H1 (cell line): ENCODE data around the gene CLCN5. TPM values are rescaled to one million over a fixed set of nuclear protein-coding genes. Genes with fewer than 3 reads are reported as not detected.

Experiments used
- CTCF ChIA-PET: fragments of 300-600 bp; sonication (Branson Sonifier 250); formaldehyde crosslinking; loops from one replicate; lab custom pipeline; 2021; ENCODE audit not compliant: partially characterized antibody; lab: Charles Lee
- POLR2A ChIA-PET: fragments of 300-600 bp; sonication (Branson Sonifier 250); formaldehyde crosslinking; loops from one replicate; lab custom pipeline; 2021; ENCODE audit warnings: inconsistent platforms; ENCODE audit not compliant: partially characterized antibody; lab: Charles Lee
- DNase-seq, 2 experiments: peaks; one replicate each; pipeline versions ENCODE4 v3.0.0 to v3.0.0-alpha.2; 2010 to 2022; ENCODE audit warnings: low spot score in 2 of 2, low read depth in 1 of 2, mixed read lengths in 1 of 2
- FAIRE-seq: peaks from 2 replicates; lab custom pipeline; 2011; peaks lifted over from hg19 to GRCh38; lab: Jason Lieb, UNC
- H2AFZ ChIP-seq: 2 replicates; pipeline ENCODE4 v1.8.1; 2012; ENCODE audit warnings: low read length, inconsistent platforms
- H2AK5ac ChIP-seq: 2 replicates; pipeline ENCODE4 v1.6.1; 2013; ENCODE audit warnings: low read depth, low read length
- H2BK120ac ChIP-seq: replicated peaks from 2 replicates; pipeline ENCODE3; 2013; ENCODE audit warnings: low read depth, low read length, inconsistent platforms
- H2BK12ac ChIP-seq: 2 replicates; pipeline ENCODE4 v1.6.1; 2013; ENCODE audit warnings: low read depth, low read length
- H2BK15ac ChIP-seq: 2 replicates; pipeline ENCODE4 v1.6.1; 2013; ENCODE audit warnings: low read length
- H2BK20ac ChIP-seq: 2 replicates; pipeline ENCODE4 v1.6.1; 2013; ENCODE audit warnings: low read length
- H2BK5ac ChIP-seq: 2 replicates; pipeline ENCODE4 v1.6.1; 2013; ENCODE audit warnings: low read depth, low read length
- H3K14ac ChIP-seq: 2 replicates; pipeline ENCODE4 v1.6.1; 2013; ENCODE audit warnings: inconsistent platforms; ENCODE audit not compliant: insufficient read length
- H3K18ac ChIP-seq: 2 replicates; pipeline ENCODE4 v1.6.1; 2013; ENCODE audit warnings: low read length; ENCODE audit errors: extremely low read depth
- H3K23ac ChIP-seq: 2 replicates; pipeline ENCODE4 v1.6.1; 2013; ENCODE audit warnings: inconsistent platforms; ENCODE audit not compliant: insufficient read length
- H3K23me2 ChIP-seq: 2 replicates; pipeline ENCODE4 v1.6.1; 2013; ENCODE audit warnings: low read depth, low read length
- H3K27ac ChIP-seq: 2 replicates; pipeline ENCODE4 v1.6.1; 2011; ENCODE audit warnings: low read depth, low read length, inconsistent platforms
- H3K27me3 ChIP-seq, 4 experiments: replicated peaks in 1 of 4; 1 replicate in 1 of 4; 2 replicates in 3 of 4; pipeline versions ENCODE4 v1.6.1 to v1.8.1; 2011 to 2013; ENCODE audit warnings: low read length in 3 of 4, mild to moderate bottlenecking in 3 of 4, inconsistent platforms in 2 of 4, mixed read lengths in 2 of 4, moderate library complexity in 1 of 4; ENCODE audit not compliant: control insufficient read depth in 3 of 4, insufficient read depth in 3 of 4; ENCODE audit errors: extremely low read depth in 1 of 4
- H3K36me3 ChIP-seq, 4 experiments: 2 replicates each; pipeline versions ENCODE4 v1.6.1 to v1.8.1; 2011 to 2013; ENCODE audit warnings: mild to moderate bottlenecking in 4 of 4, low read length in 3 of 4, moderate library complexity in 2 of 4, control low read depth in 1 of 4, inconsistent platforms in 1 of 4; ENCODE audit not compliant: insufficient read depth in 4 of 4, control insufficient read depth in 2 of 4
- H3K4ac ChIP-seq: replicated peaks from 2 replicates; pipeline ENCODE3; 2013; ENCODE audit warnings: low read length, low read depth, mixed read lengths, inconsistent platforms; ENCODE audit not compliant: insufficient read length
- H3K4me1 ChIP-seq, 4 experiments: replicated peaks in 1 of 4; 1 replicate in 1 of 4; 2 replicates in 3 of 4; pipeline versions ENCODE4 v1.6.1 to v1.8.1; 2011 to 2013; ENCODE audit warnings: low read length in 3 of 4, inconsistent platforms in 2 of 4, mixed read lengths in 1 of 4; ENCODE audit not compliant: insufficient read depth in 4 of 4, control insufficient read depth in 3 of 4
- H3K4me2 ChIP-seq, 2 experiments: 2 replicates each; pipeline versions ENCODE4 v1.6.1 to v1.8.1; 2011 to 2013; ENCODE audit warnings: low read depth in 2 of 2, low read length in 2 of 2, control low read depth in 1 of 2, inconsistent platforms in 1 of 2, mild to moderate bottlenecking in 1 of 2; ENCODE audit not compliant: insufficient read depth in 1 of 2
- H3K4me3 ChIP-seq, 4 experiments: fragments of 200-600, 300-600 bp in 1 of 4; sonication (generic), shearing (Covaris generic), sonication (Bioruptor Twin) in 1 of 4; 2 replicates each; pipeline versions ENCODE4 v1.5.1 to v1.8.1; 2011 to 2016; ENCODE audit warnings: low read length in 4 of 4, low read depth in 3 of 4, control low read depth in 2 of 4, inconsistent platforms in 2 of 4, mild to moderate bottlenecking in 2 of 4, mixed read lengths in 1 of 4, moderate library complexity in 1 of 4; ENCODE audit not compliant: insufficient read depth in 2 of 4; ENCODE audit errors: extremely low read depth in 1 of 4
- H3K56ac ChIP-seq: replicated peaks from 2 replicates; pipeline ENCODE3; 2013; ENCODE audit warnings: low read depth, mild to moderate bottlenecking, mixed read lengths, low read length, inconsistent platforms; ENCODE audit not compliant: insufficient read length
- H3K79me1 ChIP-seq: 2 replicates; pipeline ENCODE4 v1.6.1; 2013; ENCODE audit warnings: low read depth, low read length, control low read depth
- H3K79me2 ChIP-seq, 2 experiments: 2 replicates each; pipeline versions ENCODE4 v1.6.1 to v1.8.1; 2012 to 2013; ENCODE audit warnings: low read length in 2 of 2, mild to moderate bottlenecking in 2 of 2, inconsistent platforms in 1 of 2; ENCODE audit not compliant: insufficient read depth in 2 of 2, control insufficient read depth in 1 of 2
- H3K9ac ChIP-seq, 4 experiments: replicated peaks in 1 of 4; 1 replicate in 1 of 4; 2 replicates in 3 of 4; pipeline versions ENCODE4 v1.6.1 to v1.8.1; 2011 to 2013; ENCODE audit warnings: low read depth in 3 of 4, low read length in 3 of 4, control low read depth in 2 of 4, mild to moderate bottlenecking in 2 of 4, moderate library complexity in 2 of 4, inconsistent platforms in 1 of 4; ENCODE audit errors: extremely low read depth in 1 of 4
- H3K9me3 ChIP-seq, 2 experiments: 2 replicates each; pipeline versions ENCODE4 v1.6.1 to v1.8.1; 2012 to 2013; ENCODE audit warnings: mild to moderate bottlenecking in 2 of 2, moderate library complexity in 2 of 2, control low read depth in 1 of 2, inconsistent platforms in 1 of 2, low read depth in 1 of 2, low read length in 1 of 2, mixed read lengths in 1 of 2; ENCODE audit not compliant: insufficient read depth in 2 of 2
- H4K20me1 ChIP-seq, 2 experiments: replicated peaks in 1 of 2; 2 replicates each; pipeline versions ENCODE3 to v1.8.1; 2011 to 2013; ENCODE audit warnings: inconsistent platforms in 2 of 2, low read length in 2 of 2, mild to moderate bottlenecking in 1 of 2; ENCODE audit not compliant: insufficient read depth in 2 of 2, control insufficient read depth in 1 of 2
- H4K5ac ChIP-seq: 2 replicates; pipeline ENCODE4 v1.6.1; 2013; ENCODE audit warnings: low read length, low read depth, mixed read lengths, inconsistent platforms; ENCODE audit not compliant: insufficient read length
- H4K8ac ChIP-seq: 2 replicates; pipeline ENCODE4 v1.8.0; 2013; ENCODE audit warnings: mild to moderate bottlenecking, moderate library complexity, low read length, inconsistent platforms; ENCODE audit not compliant: insufficient read depth; ENCODE audit errors: extremely low read depth
- H4K91ac ChIP-seq: replicated peaks from 2 replicates; pipeline ENCODE3; 2013; ENCODE audit warnings: low read length, mixed read lengths, inconsistent platforms; ENCODE audit not compliant: insufficient read length
- BRCA1 ChIP-seq: IDR thresholded peaks from 2 replicates; pipeline ENCODE4 v1.6.1; 2012; ENCODE audit warnings: low read depth, low read length, improper control_type of control experiment
- CREB1 ChIP-seq: IDR thresholded peaks from 2 replicates; pipeline ENCODE4 v1.6.1; 2012; ENCODE audit warnings: inconsistent platforms
- HDAC2 ChIP-seq, 2 experiments: fragments of 300-600 bp in 1 of 2; sonication (generic) in 1 of 2; IDR thresholded peaks; 2 replicates each; pipeline ENCODE4 v1.6.1; 2011 to 2012; ENCODE audit warnings: low read depth in 2 of 2, low read length in 2 of 2, mild to moderate bottlenecking in 2 of 2, moderate library complexity in 2 of 2, borderline replicate concordance in 1 of 2, inconsistent platforms in 1 of 2
- MAFK ChIP-seq: IDR thresholded peaks from 2 replicates; pipeline ENCODE4 v1.6.1; 2012; ENCODE audit warnings: low read depth, mild to moderate bottlenecking, improper control_type of control experiment, low read length
- NRF1 ChIP-seq: IDR thresholded peaks from 2 replicates; pipeline ENCODE4 v1.6.1; 2011; ENCODE audit warnings: mild to moderate bottlenecking, low read depth, low read length, improper control_type of control experiment
- RFX5 ChIP-seq: IDR thresholded peaks from 2 replicates; pipeline ENCODE4 v1.6.1; 2011; ENCODE audit warnings: low read depth, low read length, improper control_type of control experiment, borderline replicate concordance
- RXRA ChIP-seq: IDR thresholded peaks from 2 replicates; pipeline ENCODE4 v1.6.1; 2011; ENCODE audit warnings: low read depth, mild to moderate bottlenecking, low read length, moderate library complexity; ENCODE audit not compliant: insufficient read depth
- TAF7 ChIP-seq: optimal IDR thresholded peaks from 2 replicates; pipeline ENCODE3; 2011; ENCODE audit warnings: low read depth, mild to moderate bottlenecking, inconsistent platforms, low read length, moderate library complexity, borderline replicate concordance
- TCF12 ChIP-seq: IDR thresholded peaks from 2 replicates; pipeline ENCODE4 v1.6.1; 2011; ENCODE audit warnings: low read depth, mild to moderate bottlenecking, low read length
- YY1 ChIP-seq: IDR thresholded peaks from 2 replicates; pipeline ENCODE4 v1.6.1; 2011; ENCODE audit warnings: low read depth, mild to moderate bottlenecking, low read length
- WGBS, 2 experiments: shearing (Covaris generic) in 1 of 2; methylation state at CpG; one replicate each; pipeline versions ENCODE4 v1.1.6 to v1.1.7; 2013 to 2015; ENCODE audit warnings: low lambda C conversion rate in 2 of 2, mixed read lengths in 2 of 2, inconsistent platforms in 1 of 2, low coverage in 1 of 2, missing lambda C conversion rate in 1 of 2; ENCODE audit not compliant: insufficient replicate concordance in 2 of 2, insufficient coverage in 1 of 2, insufficient read length in 1 of 2; ENCODE audit errors: extremely low coverage in 1 of 2, missing lambda C conversion rate in 1 of 2; 5-methylcytosine and 5-hydroxymethylcytosine counted together
- polyA plus RNA-seq, 7 experiments: library from polyadenylated mRNA; depleted of rRNA in 3 of 7; stranded (reverse) in 5 of 7; unstranded in 2 of 7; fragments of >200 nt in 5 of 7; fragments of 200-250 nt in 2 of 7; gene quantifications; 1 replicate in 5 of 7; 2 replicates in 1 of 7; 4 replicates in 1 of 7; pipeline versions ENCODE4 v1.2.1 to v1.2.3, GENCODE V29; 2011 to 2013; ENCODE audit warnings: missing spikeins in 2 of 7, mixed read lengths in 2 of 7
- total RNA-seq: library from RNA; stranded (reverse); fragmentation: NEBNext Ultra II Directional; extraction: Animal tissue kit (Norgen Biotek cat#: 25700); gene quantifications from 2 replicates; pipeline ENCODE4 v1.2.1, GENCODE V29; 2021
- TF ChIP-seq, protein P1 (sequence below): IDR thresholded peaks from 2 replicates; pipeline ENCODE4 v1.6.1; 2012; ENCODE audit warnings: inconsistent platforms

Gene CLCN5
- total and polyA plus RNA-seq, 2 of the 8 experiments (the other 6 are each of a cell fraction or from before 2014, with no cell fraction given) = 4.2 to 9.7 TPM

DNA sequence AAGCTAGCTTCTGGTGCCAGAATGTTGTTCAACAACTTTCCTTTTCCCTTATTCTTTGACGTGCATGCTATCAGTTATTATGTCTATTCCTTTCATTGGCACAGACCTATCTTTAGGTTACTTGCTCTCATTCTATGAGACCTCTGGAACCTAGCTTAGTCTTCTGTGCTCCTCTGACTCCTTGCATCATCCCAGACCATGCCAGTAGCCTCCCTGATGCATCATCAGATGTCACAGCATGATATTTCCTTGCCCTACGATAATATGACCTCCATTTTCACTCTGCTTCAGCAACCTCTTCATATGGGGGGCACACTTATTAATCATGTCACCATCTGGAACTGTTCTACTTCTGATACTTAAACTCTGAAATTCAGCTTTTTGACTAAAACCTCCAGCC, 37.2 kb downstream of the CLCN5 start:
- no peak overlapping the region for H2BK120ac ChIP-seq
- CTCF ChIA-PET = no interaction called here

More for the DNA sequence above, 37.2 kb downstream of the CLCN5 start:
- Histone ChIP-seq H3K36me3 (no peaks in the 10 kb centered on the region), H3K56ac (no peak overlapping the region), H4K91ac (no peak overlapping the region), H3K4me2 (no peak overlapping the region), H3K79me1 (no peaks in the 10 kb centered on the region), H2AK5ac (no peak overlapping the region), H4K20me1 (peaks cover 0 to 1% of the 10 kb centered on the region in 2 experiments), H2BK20ac (no peak overlapping the region), H2AFZ (no peak overlapping the region), H3K27ac (no peak overlapping the region), H3K27me3 (no peaks in the 10 kb centered on the region), H3K4me3 (no peak overlapping the region), H3K79me2 (no peaks in the 10 kb centered on the region), H3K9me3 (no peaks in the 10 kb centered on the region), H3K9ac (no peak overlapping the region; a peak in 1 of 7 replicates), H3K4ac (no peak overlapping the region), H4K8ac (no peak overlapping the region), H2BK15ac (no peak overlapping the region), H2BK12ac (no peak overlapping the region), H3K23ac (no peak overlapping the region), H3K23me2 (no peaks in the 10 kb centered on the region), H3K14ac (no peak overlapping the region), H2BK5ac (no peak overlapping the region), H4K5ac (no peak overlapping the region), H3K4me1 (no peaks in the 10 kb centered on the region), H3K18ac (no peak overlapping the region)
- POLR2A ChIA-PET = no interaction called here
- no peak for DNase-seq
- FAIRE-seq = no peak
- TF ChIP-seq TCF12 (no peak), RXRA (no peak), NRF1 (no peak), CREB1 (no peak), RFX5 (no peak), BRCA1 (no peak), TAF7 (no peak), YY1 (no peak), HDAC2 (IDR thresholded peaks at IDR 0.05; ENCODE audit: borderline replicate concordance in 1 of 2, low read depth in 2 of 2, low read length in 2 of 2) (no peak), MAFK (no peak)
- TF ChIP-seq, protein P1, sequence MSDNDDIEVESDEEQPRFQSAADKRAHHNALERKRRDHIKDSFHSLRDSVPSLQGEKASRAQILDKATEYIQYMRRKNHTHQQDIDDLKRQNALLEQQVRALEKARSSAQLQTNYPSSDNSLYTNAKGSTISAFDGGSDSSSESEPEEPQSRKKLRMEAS = no peak
- WGBS, 2 experiments = 86% methylated on average over 2 of the region's 2 CpGs; no CpG with 5 or more reads in 1 of the 2 experiments
